K562 (cell line): ENCODE measurements around the gene MEGF9. TPM values are rescaled to one million over a fixed set of nuclear protein-coding genes. Genes with fewer than 3 reads are reported as not detected.

Experiments used
- ADNP ChIP-seq: fragments of 200-800 bp; sonication (Bioruptor generic); IDR thresholded peaks from 2 replicates; pipeline ENCODE4 v1.6.1; 2016; ENCODE audit warnings: missing genetic modification characterization, missing compliant biosample characterization
- ATF6 ChIP-seq: sonication (generic); formaldehyde crosslinking; IDR thresholded peaks from 2 replicates; pipeline ENCODE4 v1.4.0; 2020; ENCODE audit warnings: mild to moderate bottlenecking, missing genetic modification reagents
- BCOR ChIP-seq: fragments of 450-650 bp; IDR thresholded peaks from 2 replicates; pipeline ENCODE4 v1.6.1; 2016
- BRD4 ChIP-seq: fragments of 200-600 bp; sonication (generic); IDR thresholded peaks from 2 replicates; pipeline ENCODE4 v1.6.1; 2017; ENCODE audit warnings: inconsistent platforms
- CREB3L1 ChIP-seq: fragments of 450-650 bp; IDR thresholded peaks from 2 replicates; pipeline ENCODE4 v1.6.1; 2014; ENCODE audit warnings: low read depth, mild to moderate bottlenecking, moderate library complexity, borderline replicate concordance
- ETV6 ChIP-seq, 3 experiments: fragments of 150-350 bp in 1 of 3; sonication (generic) in 1 of 3; formaldehyde crosslinking in 1 of 3; IDR thresholded peaks; 2 replicates each; pipeline versions ENCODE4 v1.6.1 to v1.8.0; 2014 to 2022; ENCODE audit warnings: borderline replicate concordance in 2 of 3, low read depth in 2 of 3, antibody characterized with exemption in 1 of 3, low read length in 1 of 3, mild to moderate bottlenecking in 1 of 3, missing genetic modification reagents in 1 of 3
- JUND ChIP-seq, 2 experiments: IDR thresholded peaks; 2 replicates in 1 of 2; 3 replicates in 1 of 2; pipeline ENCODE4 v1.6.1; 2011; ENCODE audit warnings: borderline replicate concordance in 2 of 2, low read depth in 2 of 2, low read length in 2 of 2, improper control_type of control experiment in 1 of 2, missing biosample characterization in 1 of 2, missing genetic modification characterization in 1 of 2, missing genetic modification reagents in 1 of 2
- NFYB ChIP-seq: IDR thresholded peaks from 2 replicates; pipeline ENCODE4 v1.6.1; 2011; ENCODE audit warnings: mild to moderate bottlenecking, moderate library complexity; ENCODE audit not compliant: insufficient read length; ENCODE audit errors: extremely low read depth
- PKNOX1 ChIP-seq: fragments of 450-650 bp; IDR thresholded peaks from 2 replicates; pipeline ENCODE4 v1.6.1; 2016
- PRDM10 ChIP-seq: fragments of 450-650 bp; IDR thresholded peaks from 2 replicates; pipeline ENCODE4 v1.6.1; 2018; ENCODE audit not compliant: partially characterized antibody
- SMC3 ChIP-seq: conservative IDR thresholded peaks from 2 replicates; pipeline ENCODE4 v1.6.1; 2011; ENCODE audit warnings: low read depth, low read length, improper control_type of control experiment; ENCODE audit not compliant: insufficient read depth
- ZBTB7A ChIP-seq: IDR thresholded peaks from 2 replicates; pipeline ENCODE4 v1.6.1; 2011; ENCODE audit warnings: low read depth, mild to moderate bottlenecking, low read length, moderate library complexity, borderline replicate concordance; ENCODE audit not compliant: control insufficient read depth
- ZC3H8 ChIP-seq: fragments of 450-650 bp; IDR thresholded peaks from 2 replicates; pipeline ENCODE4 v1.6.1; 2017
- ZNF639 ChIP-seq, 2 experiments: fragments of 200-800 bp in 1 of 2; sonication (Bioruptor generic) in 1 of 2; sonication (generic) in 1 of 2; formaldehyde crosslinking in 1 of 2; IDR thresholded peaks in 1 of 2; conservative IDR thresholded peaks in 1 of 2; 2 replicates each; pipeline versions ENCODE4 v1.5.0 to v1.6.1; 2016 to 2020; ENCODE audit warnings: missing compliant biosample characterization in 1 of 2, missing genetic modification characterization in 1 of 2, missing genetic modification reagents in 1 of 2
- polyA plus RNA-seq, 8 experiments: library from polyadenylated mRNA; depleted of rRNA in 4 of 8; stranded (reverse) in 5 of 8; unstranded in 3 of 8; fragments of >200 nt; fragmentation: Nextera tagmentation in 2 of 8; fragmentation: Illumina TruSeq in 1 of 8; extraction: Ambion mirVana in 2 of 8; extraction: Trizol in 1 of 8; gene quantifications; 2 replicates each; pipeline versions ENCODE4 v1.2.1 to v1.2.3, GENCODE V29; 2011 to 2014; ENCODE audit warnings: inconsistent platforms in 1 of 8, missing spikeins in 1 of 8
- total RNA-seq, 7 experiments: library from RNA; depleted of rRNA in 6 of 7; stranded (reverse); fragments of >200 nt in 6 of 7; fragmentation: Illumina TruSeq in 2 of 7; extraction: Trizol in 2 of 7; gene quantifications; 2 replicates each; pipeline versions ENCODE4 v1.2.1 to v1.2.3, GENCODE V29; 2011 to 2021; ENCODE audit warnings: low replicate concordance in 1 of 7

The MEGF9 gene
- total and polyA plus RNA-seq, 9 of the 15 experiments (the other 6 are each of a cell fraction or from before 2014, with no cell fraction given), result 2.1 to 6.2 (median 3.8) TPM

- no peak for TF ChIP-seq PKNOX1
- peak; percentile 21; the same call in 1 of the 2 replicates for TF ChIP-seq BRD4
- peak; percentile 22 for TF ChIP-seq PRDM10
- peak; percentile 71; the same call in 1 of the 2 replicates for TF ChIP-seq ZBTB7A
- TF ChIP-seq CREB3L1, result no peak
- TF ChIP-seq ETV6 (IDR thresholded peaks at IDR 0.05; ENCODE audit: borderline replicate concordance in 1 of 2, low read depth in 2 of 2, low read length in 1 of 2), result no peak
- TF ChIP-seq ETV6 (CRISPR knock-in tag; IDR thresholded peaks at IDR 0.05; ENCODE audit: borderline replicate concordance), result no peak
- TF ChIP-seq ZC3H8, result no peak
- TF ChIP-seq BCOR, result peak; percentile 83
- TF ChIP-seq ADNP, result peak; percentile 81
- no peak for TF ChIP-seq JUND (IDR thresholded peaks at IDR 0.05; ENCODE audit: borderline replicate concordance, low read depth, low read length)
- no peak for TF ChIP-seq JUND (tag; IDR thresholded peaks at IDR 0.05; ENCODE audit: borderline replicate concordance, low read depth, low read length)
- no peak for TF ChIP-seq ATF6 (CRISPR knock-in tag)
- TF ChIP-seq NFYB, result peak; percentile 7
- no peak for TF ChIP-seq ZNF639 (CRISPR knock-in tag; conservative IDR thresholded peaks at IDR 0.05 in 1 of 2, IDR thresholded peaks at IDR 0.05 in 1 of 2)
- 0 out of 2 replicates have a peak, but pooled peaks have one; percentile 9 for TF ChIP-seq SMC3
Measured at GRCh38 chr9:120579139-120580050, 134.9 kb downstream of the MEGF9 start (continued).
